ENCODE data around the gene TMEM273. TPM values are rescaled to one million over a fixed set of nuclear protein-coding genes. Genes with fewer than 3 reads are reported as not detected.

TMEM273 gene
- total RNA-seq, 2 donors from 2014 or later: 14.3 to 14.8 TPM

DNA sequence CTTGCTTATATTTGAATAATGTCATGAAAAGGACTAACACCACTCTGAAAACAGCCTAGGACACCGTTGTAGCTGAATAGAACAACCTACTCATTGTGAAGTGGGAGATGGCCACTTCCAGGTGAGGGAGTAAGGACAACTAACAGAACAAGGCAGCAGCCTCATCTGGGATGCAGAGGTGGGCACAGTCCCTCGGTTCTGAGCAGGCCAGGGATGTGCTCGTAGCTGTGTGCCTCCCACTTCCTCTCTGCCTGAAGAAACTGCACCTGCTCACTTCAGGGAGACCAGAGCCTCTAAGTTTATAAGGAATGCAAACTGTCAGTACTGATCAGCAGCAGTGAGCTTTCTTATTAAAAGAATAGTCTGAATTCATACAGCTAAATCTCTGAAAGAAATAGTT, 75.3 kb downstream of the TMEM273 start:
- TF ChIP-seq, protein P1, sequence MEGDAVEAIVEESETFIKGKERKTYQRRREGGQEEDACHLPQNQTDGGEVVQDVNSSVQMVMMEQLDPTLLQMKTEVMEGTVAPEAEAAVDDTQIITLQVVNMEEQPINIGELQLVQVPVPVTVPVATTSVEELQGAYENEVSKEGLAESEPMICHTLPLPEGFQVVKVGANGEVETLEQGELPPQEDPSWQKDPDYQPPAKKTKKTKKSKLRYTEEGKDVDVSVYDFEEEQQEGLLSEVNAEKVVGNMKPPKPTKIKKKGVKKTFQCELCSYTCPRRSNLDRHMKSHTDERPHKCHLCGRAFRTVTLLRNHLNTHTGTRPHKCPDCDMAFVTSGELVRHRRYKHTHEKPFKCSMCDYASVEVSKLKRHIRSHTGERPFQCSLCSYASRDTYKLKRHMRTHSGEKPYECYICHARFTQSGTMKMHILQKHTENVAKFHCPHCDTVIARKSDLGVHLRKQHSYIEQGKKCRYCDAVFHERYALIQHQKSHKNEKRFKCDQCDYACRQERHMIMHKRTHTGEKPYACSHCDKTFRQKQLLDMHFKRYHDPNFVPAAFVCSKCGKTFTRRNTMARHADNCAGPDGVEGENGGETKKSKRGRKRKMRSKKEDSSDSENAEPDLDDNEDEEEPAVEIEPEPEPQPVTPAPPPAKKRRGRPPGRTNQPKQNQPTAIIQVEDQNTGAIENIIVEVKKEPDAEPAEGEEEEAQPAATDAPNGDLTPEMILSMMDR (IDR thresholded peaks at IDR 0.05): no peak
- Histone ChIP-seq H3K36me3 (no peaks in the 10 kb centered on the region), H3K27me3 (no peaks in the 10 kb centered on the region), H3K4me3 (no peak overlapping the region), H3K9me3 (no peaks in the 10 kb centered on the region), H3K4me1 (peaks cover 0 to 68% of the 10 kb centered on the region in 2 donors), H3K27ac (no peak overlapping the region)
- peak; percentile 47 for DNase-seq (ENCODE audit: low spot score)

DNA sequence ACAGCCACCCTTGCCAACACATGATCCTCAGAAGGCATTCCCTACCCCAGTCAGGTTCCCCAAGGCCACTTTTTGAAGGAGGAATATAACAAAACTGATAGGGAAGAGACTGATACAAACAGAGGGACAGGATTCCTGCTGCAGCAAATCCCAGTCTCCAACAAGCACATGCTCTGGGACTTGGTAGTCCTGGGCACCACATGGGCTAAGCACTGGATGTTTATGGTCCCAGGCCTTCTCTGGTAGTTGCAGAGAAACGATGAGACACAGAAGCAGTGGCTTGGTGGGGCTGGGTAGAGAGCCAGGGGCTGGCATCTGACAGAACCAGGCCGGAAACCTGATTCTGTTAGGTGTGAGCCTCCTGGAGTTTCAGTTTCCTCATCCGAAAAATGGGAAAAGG, 76.1 kb downstream of the TMEM273 start:
- peaks cover 0 to 75% of the 10 kb centered on the region in 2 donors for H3K4me1 ChIP-seq
- H3K27ac ChIP-seq: peak overlapping the region in 1 of 2 donors; percentile 19
- H3K9me3 ChIP-seq: no peaks in the 10 kb centered on the region
- H3K27me3 ChIP-seq: no peaks in the 10 kb centered on the region
- no peak overlapping the region for H3K4me3 ChIP-seq
- H3K36me3 ChIP-seq: no peaks in the 10 kb centered on the region
- TF ChIP-seq, protein P1 (IDR thresholded peaks at IDR 0.05): no peak
- peak; percentile 30 for DNase-seq (ENCODE audit: low spot score)

DNA sequence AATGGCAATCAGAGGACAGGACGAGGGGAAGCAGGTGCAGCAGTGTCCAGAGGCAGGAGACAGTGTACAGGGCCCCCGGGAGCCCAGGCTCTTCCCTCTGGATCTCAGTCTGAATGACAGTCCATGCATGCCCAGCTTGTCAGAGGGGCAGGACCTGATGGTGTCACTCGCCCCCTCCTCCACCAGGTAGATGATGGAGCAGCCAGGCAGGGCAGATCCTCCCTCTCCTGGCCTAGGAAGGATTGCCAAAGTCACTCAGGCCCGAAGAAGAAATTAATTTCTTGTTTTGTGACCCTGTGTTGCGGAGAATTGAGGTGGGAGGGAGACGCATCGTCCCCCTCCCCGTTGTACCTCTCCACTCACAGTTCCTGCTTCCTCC, 76.9 kb downstream of the TMEM273 start:
- peak; percentile 52 for DNase-seq (ENCODE audit: low spot score)
- TF ChIP-seq, protein P1 (IDR thresholded peaks at IDR 0.05): no peak
- Histone ChIP-seq H3K27ac (peak overlapping the region in 1 of 2 donors; percentile 19), H3K27me3 (no peaks in the 10 kb centered on the region), H3K9me3 (no peaks in the 10 kb centered on the region), H3K4me1 (peaks cover 0 to 83% of the 10 kb centered on the region in 2 donors), H3K36me3 (no peaks in the 10 kb centered on the region), H3K4me3 (no peak overlapping the region)

DNA sequence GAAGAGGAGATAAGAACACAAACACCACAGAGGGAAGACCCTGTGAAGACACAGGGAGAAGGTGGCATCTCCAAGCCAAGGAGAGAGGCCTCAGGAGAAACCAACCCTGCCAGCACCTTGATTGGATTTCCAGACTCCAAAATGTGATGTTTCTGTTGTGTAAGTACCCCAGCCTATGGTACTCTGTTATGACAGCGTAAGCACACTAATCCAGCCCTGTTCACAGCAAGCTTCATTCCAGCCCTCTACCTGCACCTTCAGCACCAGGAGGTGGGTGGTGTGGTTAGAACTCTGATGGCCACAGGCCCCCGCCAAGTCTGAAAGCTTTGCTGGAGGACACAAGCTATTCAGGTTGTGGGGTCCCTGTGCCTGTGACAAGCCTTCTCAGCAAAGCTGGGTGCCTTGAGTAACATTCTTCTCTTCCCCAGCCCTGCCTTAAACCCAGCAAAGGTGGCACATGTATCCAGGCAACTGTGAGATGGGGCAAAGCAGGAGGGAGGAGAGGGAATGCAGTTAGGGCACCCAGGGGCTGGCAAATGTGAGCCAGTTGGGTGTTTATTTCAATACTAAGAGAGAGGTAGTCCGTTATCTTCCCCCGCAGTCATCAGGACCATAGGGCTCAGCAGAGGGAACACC, 77.4 kb downstream of the TMEM273 start:
- Histone ChIP-seq H3K27me3 (no peaks in the 10 kb centered on the region), H3K27ac (peak overlapping the region in 1 of 2 donors; percentile 30), H3K4me3 (no peak overlapping the region), H3K9me3 (no peaks in the 10 kb centered on the region), H3K36me3 (no peaks in the 10 kb centered on the region), H3K4me1 (peaks cover 0 to 88% of the 10 kb centered on the region in 2 donors)
- DNase-seq (ENCODE audit: low spot score): peak; percentile 47
- TF ChIP-seq, protein P1 (IDR thresholded peaks at IDR 0.05): no peak

DNA sequence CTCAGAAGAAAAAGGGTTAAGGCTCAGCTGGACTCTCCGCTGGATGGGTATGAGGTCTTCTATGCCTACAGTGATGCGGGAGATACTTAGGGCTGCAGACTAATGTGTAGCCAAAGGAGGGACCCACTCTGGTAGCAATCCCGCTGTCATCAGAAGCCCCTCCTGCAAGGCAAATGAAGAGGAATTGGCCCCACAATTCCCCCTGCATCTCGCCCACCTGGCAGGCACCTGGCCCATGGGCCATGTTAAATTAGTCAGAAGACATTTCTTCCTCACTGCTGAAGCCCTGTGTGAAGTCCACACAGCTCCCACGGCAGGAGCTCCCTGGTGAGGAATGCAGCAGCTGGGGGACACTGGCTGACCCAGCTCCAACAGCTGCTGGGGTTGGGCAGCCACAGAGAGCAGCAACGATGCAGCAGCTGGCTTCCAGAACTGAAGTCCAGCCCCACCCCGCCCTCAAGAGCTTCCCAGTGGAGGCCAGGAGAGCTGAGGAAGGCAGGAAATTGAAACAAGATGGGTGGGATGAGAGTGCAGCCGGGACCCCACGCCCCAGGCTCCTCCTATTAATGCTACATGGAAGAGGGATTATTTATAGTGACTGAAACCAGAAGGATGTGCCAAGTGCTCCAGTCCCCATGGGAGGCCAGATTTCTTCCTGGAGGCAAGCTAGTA, 78.4 kb downstream of the TMEM273 start:
- TF ChIP-seq, protein P1 (IDR thresholded peaks at IDR 0.05): no peak
- H3K27ac ChIP-seq: peak overlapping the region; percentile 22 to 30
- H3K4me3 ChIP-seq: no peak overlapping the region

More for the DNA sequence above, 78.4 kb downstream of the TMEM273 start:
- DNase-seq (ENCODE audit: low spot score): peak; percentile 64
- H3K4me1 ChIP-seq: peaks cover 0 to 95% of the 10 kb centered on the region in 2 donors
- no peaks in the 10 kb centered on the region for H3K27me3 ChIP-seq
- no peaks in the 10 kb centered on the region for H3K9me3 ChIP-seq
- no peaks in the 10 kb centered on the region for H3K36me3 ChIP-seq
